Prostate gland (tissue), 2 donors: Measurements from ENCODE around the gene SASH1. TPM values are rescaled to one million over a fixed set of nuclear protein-coding genes. Genes with fewer than 3 reads are reported as not detected.

Source experiments
- DNase-seq: peaks from one replicate; pipeline ENCODE4 v3.0.0-alpha.2; 2019; ENCODE audit warnings: low spot score
- H3K27ac ChIP-seq, 2 donors: fragments of 200-600 bp; sonication (generic); 2 replicates each; pipeline ENCODE4 v1.5.1; 2017 to 2019
- H3K27me3 ChIP-seq: fragments of 200-600 bp; sonication (generic); replicated peaks from 2 replicates; pipeline ENCODE4 v1.5.1; 2019; ENCODE audit not compliant: insufficient read depth
- H3K36me3 ChIP-seq, 2 donors: fragments of 200-600 bp; sonication (generic); 1 replicate in 1 of 2; 2 replicates in 1 of 2; pipeline versions ENCODE4 v1.5.1 to v1.8.1; 2017 to 2019
- H3K4me1 ChIP-seq: fragments of 200-600 bp; sonication (generic); replicated peaks from 2 replicates; pipeline ENCODE4 v1.5.1; 2019
- H3K4me3 ChIP-seq, 2 donors: fragments of 200-600 bp; sonication (generic); 2 replicates each; pipeline ENCODE4 v1.5.1; 2017 to 2019
- H3K9me3 ChIP-seq: fragments of 200-600 bp; sonication (generic); 2 replicates; pipeline ENCODE4 v1.5.1; 2017
- POLR2A ChIP-seq: fragments of 450-650 bp; IDR thresholded peaks from one replicate; pipeline ENCODE4 v1.6.1; 2016; ENCODE audit warnings: antibody characterized with exemption, mild to moderate bottlenecking
- POLR2AphosphoS5 ChIP-seq: sonication (generic); formaldehyde crosslinking; IDR thresholded peaks from one replicate; pipeline ENCODE4 v1.6.1; 2017; ENCODE audit warnings: antibody characterized with exemption
- WGBS: methylation state at CpG from one replicate; pipeline ENCODE4 v1.1.5; 2018; 5-methylcytosine and 5-hydroxymethylcytosine counted together
- intact Hi-C: fragments of 100-400 bp; cut with DNase I; formaldehyde crosslinking; loops from one replicate; pipeline ENCODE4 v1.14.2; 2022
- total RNA-seq, 2 donors: library from RNA; depleted of rRNA; stranded (reverse); fragments of >200 nt; gene quantifications; one replicate each; pipeline ENCODE4 v1.1.0, GENCODE V29; 2016
- TF ChIP-seq, protein P1 (sequence below), 4 experiments: fragments of 200-600 bp in 2 of 4; fragments of 450-650 bp in 2 of 4; sonication (generic) in 2 of 4; IDR thresholded peaks; 1 replicate in 3 of 4; 2 replicates in 1 of 4; pipeline ENCODE4 v1.5.1; 2016 to 2019; ENCODE audit warnings: antibody characterized with exemption in 4 of 4, mild to moderate bottlenecking in 2 of 4, moderate library complexity in 2 of 4

Gene SASH1
- total RNA-seq, 2 donors from 2014 or later, result 34.3 to 48.6 TPM

DNA sequence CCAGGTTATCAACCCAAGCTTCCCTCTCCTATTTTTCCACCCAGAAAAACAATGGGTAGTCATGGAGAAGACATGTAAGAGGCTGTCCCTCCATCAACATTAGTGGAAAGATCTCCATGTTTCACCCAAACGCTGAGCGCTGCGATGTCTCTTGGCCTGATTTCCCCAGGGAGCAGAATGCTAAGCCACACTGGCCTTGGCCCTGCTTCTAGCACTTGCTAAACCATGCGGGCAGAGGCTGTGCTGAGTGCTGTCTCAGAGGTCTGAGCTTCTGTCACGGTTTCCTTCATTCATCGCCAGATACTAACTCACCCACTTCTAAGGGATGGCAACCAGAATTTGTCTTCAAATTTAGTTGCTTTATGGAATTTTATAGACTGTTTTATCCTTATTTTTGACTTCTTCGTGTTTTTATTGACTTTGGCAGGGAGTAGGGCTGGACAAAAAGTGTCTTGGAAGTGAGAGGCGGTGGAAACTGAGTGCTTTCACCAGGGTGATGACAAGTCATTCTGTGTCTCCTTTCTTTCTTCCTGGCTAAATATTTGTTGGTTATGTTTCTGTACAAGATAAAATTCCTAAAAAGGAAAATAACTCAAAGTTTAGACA lies 222.8 kb downstream of the SASH1 start:
- no peak for DNase-seq
- intact Hi-C loops, result no loop called here
- no peaks in the 10 kb centered on the region for H3K4me1 ChIP-seq
- 68% methylated on average over 8 of the region's 8 CpGs for WGBS
- H3K9me3 ChIP-seq, result no peaks in the 10 kb centered on the region
- TF ChIP-seq POLR2AphosphoS5 (no peak), POLR2A (no peak)
- TF ChIP-seq, protein P1, sequence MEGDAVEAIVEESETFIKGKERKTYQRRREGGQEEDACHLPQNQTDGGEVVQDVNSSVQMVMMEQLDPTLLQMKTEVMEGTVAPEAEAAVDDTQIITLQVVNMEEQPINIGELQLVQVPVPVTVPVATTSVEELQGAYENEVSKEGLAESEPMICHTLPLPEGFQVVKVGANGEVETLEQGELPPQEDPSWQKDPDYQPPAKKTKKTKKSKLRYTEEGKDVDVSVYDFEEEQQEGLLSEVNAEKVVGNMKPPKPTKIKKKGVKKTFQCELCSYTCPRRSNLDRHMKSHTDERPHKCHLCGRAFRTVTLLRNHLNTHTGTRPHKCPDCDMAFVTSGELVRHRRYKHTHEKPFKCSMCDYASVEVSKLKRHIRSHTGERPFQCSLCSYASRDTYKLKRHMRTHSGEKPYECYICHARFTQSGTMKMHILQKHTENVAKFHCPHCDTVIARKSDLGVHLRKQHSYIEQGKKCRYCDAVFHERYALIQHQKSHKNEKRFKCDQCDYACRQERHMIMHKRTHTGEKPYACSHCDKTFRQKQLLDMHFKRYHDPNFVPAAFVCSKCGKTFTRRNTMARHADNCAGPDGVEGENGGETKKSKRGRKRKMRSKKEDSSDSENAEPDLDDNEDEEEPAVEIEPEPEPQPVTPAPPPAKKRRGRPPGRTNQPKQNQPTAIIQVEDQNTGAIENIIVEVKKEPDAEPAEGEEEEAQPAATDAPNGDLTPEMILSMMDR (IDR thresholded peaks at IDR 0.05), result no peak
- no peaks in the 10 kb centered on the region for H3K27me3 ChIP-seq
- no peak overlapping the region for H3K27ac ChIP-seq
- no peaks in the 10 kb centered on the region for H3K36me3 ChIP-seq
- no peak overlapping the region for H3K4me3 ChIP-seq

- Histone ChIP-seq H3K4me3 (no peak overlapping the region), H3K9me3 (no peaks in the 10 kb centered on the region), H3K27me3 (no peaks in the 10 kb centered on the region), H3K27ac (no peak overlapping the region), H3K36me3 (no peaks in the 10 kb centered on the region), H3K4me1 (no peaks in the 10 kb centered on the region)
- intact Hi-C loops, result no loop called here
- no peak for DNase-seq
- WGBS, result 53% methylated on average over 12 of the region's 12 CpGs
- TF ChIP-seq, protein P1 (IDR thresholded peaks at IDR 0.05), result no peak
- TF ChIP-seq POLR2A (no peak), POLR2AphosphoS5 (no peak)
Measured at GRCh38 chr6:148565930-148566663, 223.5 kb downstream of the SASH1 start.

DNA sequence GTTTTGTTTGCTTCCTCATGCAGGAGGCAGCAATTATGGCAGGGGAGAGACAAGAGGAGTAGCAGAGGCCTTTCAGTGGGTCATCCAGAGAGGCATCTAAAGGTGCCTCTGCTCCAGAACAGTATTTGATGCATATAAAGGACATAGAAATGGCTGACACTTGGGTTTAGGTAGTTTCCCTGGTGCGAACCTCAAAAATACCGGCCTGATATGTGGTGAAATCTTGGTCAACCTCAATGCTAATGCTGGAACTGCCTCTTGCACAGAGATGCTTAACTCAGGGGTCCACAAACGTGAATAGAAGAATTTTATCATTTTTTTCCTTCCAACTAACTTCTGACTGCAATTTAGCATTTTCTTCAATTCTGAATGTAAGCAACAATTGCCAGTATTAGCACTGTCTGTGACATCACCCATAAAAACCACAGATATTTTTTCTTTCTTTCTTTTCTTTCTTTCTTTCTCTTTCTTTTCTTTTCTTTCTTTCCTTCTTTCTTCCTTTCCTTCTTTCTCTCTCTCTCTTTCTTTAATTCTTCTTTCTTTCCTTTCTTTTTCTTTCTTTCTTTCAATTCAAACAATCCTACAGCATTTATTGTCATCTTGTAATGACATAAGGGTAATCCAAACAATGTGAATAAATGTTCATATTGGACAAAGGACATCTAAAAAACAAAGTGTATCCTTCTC lies 224.2 kb downstream of the SASH1 start:
- Histone ChIP-seq H3K36me3 (no peaks in the 10 kb centered on the region), H3K27ac (no peak overlapping the region), H3K4me3 (no peak overlapping the region), H3K9me3 (no peaks in the 10 kb centered on the region), H3K27me3 (no peaks in the 10 kb centered on the region), H3K4me1 (no peaks in the 10 kb centered on the region)
- intact Hi-C loops, result no loop called here
- no peak for DNase-seq
- 89% methylated on average over 3 of the region's 3 CpGs for WGBS
- TF ChIP-seq POLR2AphosphoS5 (no peak), POLR2A (no peak)
- TF ChIP-seq, protein P1 (IDR thresholded peaks at IDR 0.05), result no peak

DNA sequence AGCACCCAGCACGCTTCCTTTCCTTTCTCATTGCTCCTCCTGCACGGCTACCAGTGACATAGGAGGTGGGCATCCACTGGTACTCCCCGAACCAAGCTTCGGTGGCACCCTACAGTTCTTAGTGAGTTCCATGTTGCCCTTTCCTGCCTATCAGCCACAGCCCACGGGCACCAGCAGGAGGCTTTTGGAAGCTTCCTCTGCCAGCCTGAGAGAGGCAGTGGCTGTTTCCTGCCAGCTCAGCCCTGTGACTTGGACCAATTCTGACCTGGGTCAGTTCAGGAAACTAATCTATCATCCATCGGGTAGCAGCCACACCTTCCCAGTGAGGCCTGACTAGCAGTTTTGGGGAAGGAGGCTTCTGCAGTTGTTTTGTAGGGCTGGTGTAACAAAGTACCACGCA lies 227.8 kb downstream of the SASH1 start:
- Histone ChIP-seq H3K36me3 (no peaks in the 10 kb centered on the region), H3K27me3 (no peaks in the 10 kb centered on the region), H3K4me3 (no peak overlapping the region), H3K9me3 (no peaks in the 10 kb centered on the region), H3K4me1 (no peaks in the 10 kb centered on the region), H3K27ac (no peak overlapping the region)
- WGBS, result 81% methylated on average over 7 of the region's 7 CpGs
- TF ChIP-seq, protein P1 (IDR thresholded peaks at IDR 0.05), result no peak
- TF ChIP-seq POLR2A, result no peak
- DNase-seq, result no peak
- intact Hi-C loops, result loop anchor here (10.0 kb wide), 1 partner anchor 174 kb away; the partner anchor contains the start of gene UST
